OCI-LY3 (cell line): ENCODE data around the gene BTBD7.

Experiments
- H2AFZ ChIP-seq: fragments of 200-600, 300-600 bp; shearing (Covaris generic); 2 replicates; pipeline ENCODE4 v1.6.0; 2014; ENCODE audit warnings: antibody characterized with exemption, low read depth, low read length
- H3K27ac ChIP-seq: fragments of 200-600, 300-600 bp; sonication (generic); 2 replicates; pipeline ENCODE4 v1.5.1; 2014; ENCODE audit warnings: mild to moderate bottlenecking, low read length, moderate library complexity, mixed read lengths
- H3K27me3 ChIP-seq: fragments of 200-600, 300-600 bp; sonication (generic); 2 replicates; pipeline ENCODE4 v1.6.1; 2014; ENCODE audit warnings: low read depth, low read length, mixed read lengths
- H3K36me3 ChIP-seq: fragments of 200-600, 300-600 bp; sonication (generic); replicated peaks from 2 replicates; pipeline ENCODE3; 2014; ENCODE audit warnings: low read depth, low read length, mixed read lengths
- H3K4me1 ChIP-seq: fragments of 300-600, 200-600 bp; sonication (generic); 2 replicates; pipeline ENCODE4 v1.6.1; 2014; ENCODE audit warnings: low read length, mixed read lengths
- H3K4me2 ChIP-seq: fragments of 200-600, 300-600 bp; sonication (generic); 2 replicates; pipeline ENCODE4 v1.6.1; 2014; ENCODE audit warnings: low read length, mixed read lengths
- H3K4me3 ChIP-seq: fragments of 300-600, 200-600 bp; sonication (generic); 2 replicates; pipeline ENCODE4 v1.5.1; 2014; ENCODE audit warnings: antibody characterized with exemption, mild to moderate bottlenecking, low read length, moderate library complexity
- H3K79me2 ChIP-seq: fragments of 300-600, 200-600 bp; shearing (Covaris generic); 2 replicates; pipeline ENCODE4 v1.6.1; 2014; ENCODE audit warnings: mild to moderate bottlenecking, low read length, mixed read lengths
- H3K9ac ChIP-seq: fragments of 300-600, 200-600 bp; shearing (Covaris generic); 2 replicates; pipeline ENCODE4 v1.6.0; 2014; ENCODE audit warnings: mild to moderate bottlenecking, low read length, moderate library complexity
- H3K9me3 ChIP-seq: fragments of 200-600, 300-600 bp; shearing (Covaris generic); 2 replicates; pipeline ENCODE4 v1.6.1; 2014; ENCODE audit warnings: low read length, mixed read lengths; ENCODE audit not compliant: insufficient read depth
- H4K20me1 ChIP-seq: fragments of 200-600, 300-600 bp; sonication (generic); 2 replicates; pipeline ENCODE4 v1.6.1; 2016; ENCODE audit warnings: low read length, mixed read lengths; ENCODE audit not compliant: insufficient read depth
- EZH2phosphoT487 ChIP-seq: fragments of 200-600 bp; shearing (Covaris generic); IDR thresholded peaks from 2 replicates; pipeline ENCODE4 v1.6.1; 2018; ENCODE audit warnings: antibody characterized with exemption, mixed run types, low read depth
- TF ChIP-seq, protein P1 (sequence below): fragments of 200-600, 300-600 bp; sonication (generic); IDR thresholded peaks from 2 replicates; pipeline ENCODE4 v1.5.1; 2014; ENCODE audit warnings: antibody characterized with exemption, low read length, low read depth

Gene BTBD7

DNA sequence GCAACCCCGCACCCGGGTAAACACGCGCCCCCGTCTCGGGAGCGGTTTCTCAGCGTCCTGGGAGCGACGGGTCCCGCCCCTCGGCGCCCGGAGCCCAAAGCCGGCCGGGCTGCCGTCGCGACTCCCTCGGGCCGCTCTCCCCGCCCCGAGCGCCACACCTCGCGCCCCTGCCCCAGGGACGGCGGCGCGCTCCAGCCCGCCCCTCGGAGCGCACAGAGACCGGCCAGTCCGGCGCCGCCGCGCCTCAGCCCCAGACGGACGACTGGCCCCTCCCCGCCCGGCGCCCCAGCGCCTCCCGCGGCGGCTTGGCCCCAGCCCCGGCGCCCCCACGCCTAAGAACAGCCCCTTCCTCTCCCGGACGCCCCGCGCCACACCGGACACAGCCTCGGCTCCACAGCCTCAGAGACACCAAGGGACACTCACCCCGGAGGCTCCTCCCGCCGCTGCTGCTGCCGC lies 411 bp downstream of the BTBD7 start:
- Histone ChIP-seq H3K9me3 (peaks cover 11% of the 10 kb centered on the region; the same call in 1 of the 2 replicates), H2AFZ (no peak overlapping the region), H4K20me1 (peaks cover 30% of the 10 kb centered on the region), H3K27me3 (no peaks in the 10 kb centered on the region), H3K4me2 (peak overlapping the region; percentile 96), H3K9ac (peak overlapping the region; percentile 92), H3K27ac (peak overlapping the region; percentile 62), H3K79me2 (peaks cover 61% of the 10 kb centered on the region), H3K4me3 (peak overlapping the region; percentile 87), H3K36me3 (peaks cover 3% of the 10 kb centered on the region), H3K4me1 (peaks cover 33% of the 10 kb centered on the region)
- TF ChIP-seq EZH2phosphoT487, result no peak
- TF ChIP-seq, protein P1, sequence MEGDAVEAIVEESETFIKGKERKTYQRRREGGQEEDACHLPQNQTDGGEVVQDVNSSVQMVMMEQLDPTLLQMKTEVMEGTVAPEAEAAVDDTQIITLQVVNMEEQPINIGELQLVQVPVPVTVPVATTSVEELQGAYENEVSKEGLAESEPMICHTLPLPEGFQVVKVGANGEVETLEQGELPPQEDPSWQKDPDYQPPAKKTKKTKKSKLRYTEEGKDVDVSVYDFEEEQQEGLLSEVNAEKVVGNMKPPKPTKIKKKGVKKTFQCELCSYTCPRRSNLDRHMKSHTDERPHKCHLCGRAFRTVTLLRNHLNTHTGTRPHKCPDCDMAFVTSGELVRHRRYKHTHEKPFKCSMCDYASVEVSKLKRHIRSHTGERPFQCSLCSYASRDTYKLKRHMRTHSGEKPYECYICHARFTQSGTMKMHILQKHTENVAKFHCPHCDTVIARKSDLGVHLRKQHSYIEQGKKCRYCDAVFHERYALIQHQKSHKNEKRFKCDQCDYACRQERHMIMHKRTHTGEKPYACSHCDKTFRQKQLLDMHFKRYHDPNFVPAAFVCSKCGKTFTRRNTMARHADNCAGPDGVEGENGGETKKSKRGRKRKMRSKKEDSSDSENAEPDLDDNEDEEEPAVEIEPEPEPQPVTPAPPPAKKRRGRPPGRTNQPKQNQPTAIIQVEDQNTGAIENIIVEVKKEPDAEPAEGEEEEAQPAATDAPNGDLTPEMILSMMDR, result no peak

DNA sequence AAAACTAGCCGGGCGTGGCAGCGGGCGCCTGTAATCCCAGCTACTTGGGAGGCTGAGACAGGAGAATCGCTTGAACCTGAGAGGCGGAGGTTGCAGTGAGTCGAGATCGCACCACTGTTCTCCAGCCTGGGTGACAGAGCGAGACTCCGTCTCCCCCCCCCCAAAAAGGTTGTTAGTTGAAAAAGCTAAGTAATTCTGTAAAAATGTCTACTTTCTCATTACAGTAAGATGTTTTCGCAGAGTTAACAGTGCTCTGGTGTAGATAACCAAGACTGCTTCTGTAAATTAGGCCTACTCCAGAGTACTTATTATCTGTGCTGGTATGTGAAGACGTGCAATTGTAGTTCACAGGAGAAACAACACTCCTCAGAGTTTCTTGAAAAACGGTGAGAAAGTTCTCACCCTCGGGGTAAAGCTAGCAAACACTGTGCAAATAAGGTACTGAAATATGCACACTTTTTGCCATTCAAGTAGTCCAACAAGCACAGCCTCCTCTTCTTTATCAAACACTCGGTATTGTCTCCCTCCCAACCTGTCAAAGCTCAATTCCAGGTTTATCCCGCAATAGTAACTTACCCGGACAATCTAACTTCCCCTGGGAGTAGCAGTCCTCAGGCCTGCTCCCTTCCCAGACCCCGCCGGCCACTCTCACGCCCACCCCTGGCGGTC lies 974 bp downstream of the BTBD7 start:
- peaks cover 30% of the 10 kb centered on the region for H4K20me1 ChIP-seq
- H3K79me2 ChIP-seq, result peaks cover 66% of the 10 kb centered on the region
- TF ChIP-seq EZH2phosphoT487, result no peak
- TF ChIP-seq, protein P1, result no peak
- H3K4me3 ChIP-seq, result peak overlapping the region; percentile 87
- no peak overlapping the region for H2AFZ ChIP-seq
- peaks cover 5% of the 10 kb centered on the region; the same call in 1 of the 2 replicates for H3K9me3 ChIP-seq
- peak overlapping the region; percentile 92 for H3K9ac ChIP-seq
- H3K27me3 ChIP-seq, result no peaks in the 10 kb centered on the region
- H3K4me2 ChIP-seq, result peak overlapping the region; percentile 96
- no peak overlapping the region for H3K27ac ChIP-seq
- H3K36me3 ChIP-seq, result peaks cover 3% of the 10 kb centered on the region
- H3K4me1 ChIP-seq, result peaks cover 33% of the 10 kb centered on the region

DNA sequence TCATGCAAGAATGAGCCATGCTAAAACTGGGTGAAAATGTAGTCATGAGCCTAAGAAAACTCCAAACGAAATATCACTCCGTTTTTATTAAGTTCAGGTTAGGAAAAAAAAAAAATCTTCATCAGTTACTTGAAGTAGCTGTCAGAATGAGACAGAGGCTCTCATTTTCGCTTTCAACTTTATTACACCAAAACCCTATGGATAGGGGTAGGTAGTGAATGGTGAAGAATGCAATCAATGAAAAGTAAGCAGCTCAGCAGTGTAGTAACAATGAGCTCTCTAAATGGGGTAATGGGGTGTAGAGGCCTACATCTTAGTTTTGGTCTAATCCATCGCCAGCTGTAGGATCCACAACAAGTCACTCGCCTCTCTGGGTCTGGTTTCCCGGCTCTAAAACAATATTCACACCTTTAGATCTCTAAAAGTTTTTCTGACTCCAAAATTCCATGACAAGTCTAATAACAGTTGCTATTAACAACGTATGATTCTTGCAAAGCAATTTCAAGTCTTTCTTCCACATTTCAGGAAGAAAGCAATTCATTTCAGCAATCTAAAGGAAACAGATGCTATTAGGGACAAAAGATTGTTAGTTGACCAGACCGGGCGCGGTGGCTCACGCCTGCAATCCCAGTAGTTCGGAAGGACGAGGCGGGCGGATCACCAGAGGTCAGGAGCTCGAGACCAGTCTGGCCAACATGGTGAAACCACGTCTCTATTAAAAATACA lies 1.7 kb downstream of the BTBD7 start:
- TF ChIP-seq, protein P1, result no peak
- TF ChIP-seq EZH2phosphoT487, result no peak
- Histone ChIP-seq H3K27ac (no peak overlapping the region), H3K79me2 (peaks cover 73% of the 10 kb centered on the region), H4K20me1 (peaks cover 34% of the 10 kb centered on the region), H3K4me1 (peaks cover 33% of the 10 kb centered on the region), H2AFZ (no peak overlapping the region), H3K27me3 (no peaks in the 10 kb centered on the region), H3K36me3 (peaks cover 3% of the 10 kb centered on the region), H3K4me2 (peak overlapping the region; percentile 96), H3K9me3 (peaks cover 3% of the 10 kb centered on the region; the same call in 1 of the 2 replicates), H3K9ac (no peak overlapping the region), H3K4me3 (peak overlapping the region; percentile 87)

- Histone ChIP-seq H3K79me2 (peaks cover 79% of the 10 kb centered on the region), H3K27me3 (no peaks in the 10 kb centered on the region), H3K4me2 (peak overlapping the region; percentile 96), H2AFZ (no peak overlapping the region), H4K20me1 (peaks cover 34% of the 10 kb centered on the region), H3K9ac (no peak overlapping the region), H3K9me3 (no peaks in the 10 kb centered on the region), H3K4me1 (peaks cover 33% of the 10 kb centered on the region), H3K4me3 (no peak overlapping the region), H3K36me3 (no peaks in the 10 kb centered on the region), H3K27ac (no peak overlapping the region)
- no peak for TF ChIP-seq EZH2phosphoT487
- TF ChIP-seq, protein P1, result no peak
These were observed 2.2 kb downstream of the BTBD7 start for GRCh38 chr14:93330609-93331000.
